HG03378 (cell line): Measurements from ENCODE around the gene TMEM178B.
"Not testable (repeated sequence)": the region's sequence is repeated elsewhere in the genome, so short reads cannot be mapped to it uniquely, and the experiment has no call there.

Source experiments
- ATAC-seq: cut with Tn5 transposase; IDR thresholded peaks from one replicate; pipeline ENCODE4 v1.9.1; 2021; ENCODE audit warnings: mild to moderate bottlenecking, moderate library complexity; ENCODE audit not compliant: unreplicated experiment

The TMEM178B gene

DNA sequence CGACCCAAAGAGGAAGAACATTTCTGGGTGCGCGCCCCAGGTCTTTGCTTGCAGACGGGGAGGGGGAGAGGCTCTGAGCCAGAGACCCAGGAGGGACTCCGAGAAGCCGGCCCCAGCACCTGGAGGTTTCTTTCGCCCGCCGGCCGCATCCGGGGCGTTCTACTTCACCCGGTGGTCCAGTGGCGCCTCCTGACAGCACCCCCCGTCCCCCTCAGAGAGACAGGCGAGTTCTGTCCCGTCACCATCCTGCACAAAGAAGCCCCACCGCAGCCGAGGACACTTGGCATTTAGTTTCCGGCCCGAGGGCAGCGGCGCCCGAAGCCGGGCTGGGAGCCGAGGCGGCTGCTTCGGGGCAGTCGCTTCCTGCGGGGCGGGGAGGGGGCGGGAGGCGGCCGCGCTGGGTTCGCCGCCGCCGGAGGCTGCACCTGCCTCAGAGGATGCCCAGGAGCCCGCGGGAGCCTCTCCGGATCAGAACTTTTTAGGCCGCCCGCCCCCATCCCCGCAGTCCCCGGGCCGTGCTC, at the start of gene TMEM178B:
Gene TMEM178B (plus strand): TSS at position 424 of the 521 bp plus-strand sequence.
- ATAC-seq, result no peak

DNA sequence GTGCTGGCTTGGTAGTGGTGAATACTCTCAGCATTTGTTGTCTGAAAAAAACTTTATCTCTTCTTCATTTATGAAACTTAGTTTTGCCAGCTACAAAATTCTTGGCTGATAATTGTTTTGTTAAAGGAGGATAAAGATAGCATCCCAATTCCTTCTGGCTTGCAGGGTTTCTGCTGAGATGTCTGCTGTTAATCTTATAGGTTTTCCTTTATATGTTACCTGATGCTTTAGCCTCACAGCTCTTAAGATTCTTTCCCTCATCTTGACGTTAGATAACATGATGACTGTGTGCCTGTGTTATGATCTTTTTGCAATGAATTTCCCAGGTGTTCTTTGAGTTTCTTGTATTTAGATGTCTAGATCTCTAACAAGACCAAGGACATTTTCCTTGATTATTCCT, 49.2 kb upstream of the TMEM178B start:
- ATAC-seq, result no peak

DNA sequence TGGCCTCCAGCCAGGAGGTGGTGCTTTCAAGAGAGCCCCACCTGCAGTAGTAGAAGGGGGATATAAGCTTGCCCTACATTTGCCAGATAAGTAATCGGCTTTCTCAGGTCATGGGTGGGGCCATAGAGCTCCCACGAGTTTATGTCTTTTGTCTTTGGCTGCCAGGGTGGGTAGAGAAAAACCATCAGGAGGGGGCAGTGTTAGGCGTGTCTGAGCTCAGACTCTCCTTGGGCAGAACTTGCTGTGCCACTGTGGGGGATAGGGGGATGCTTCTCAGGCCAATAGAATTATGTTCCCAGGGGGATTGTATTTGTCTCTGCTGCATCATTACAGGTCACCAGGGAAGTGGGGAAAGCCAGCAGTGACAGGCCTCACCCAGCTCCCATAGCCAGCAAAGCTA, 46.8 kb upstream of the TMEM178B start:
- no peak for ATAC-seq

DNA sequence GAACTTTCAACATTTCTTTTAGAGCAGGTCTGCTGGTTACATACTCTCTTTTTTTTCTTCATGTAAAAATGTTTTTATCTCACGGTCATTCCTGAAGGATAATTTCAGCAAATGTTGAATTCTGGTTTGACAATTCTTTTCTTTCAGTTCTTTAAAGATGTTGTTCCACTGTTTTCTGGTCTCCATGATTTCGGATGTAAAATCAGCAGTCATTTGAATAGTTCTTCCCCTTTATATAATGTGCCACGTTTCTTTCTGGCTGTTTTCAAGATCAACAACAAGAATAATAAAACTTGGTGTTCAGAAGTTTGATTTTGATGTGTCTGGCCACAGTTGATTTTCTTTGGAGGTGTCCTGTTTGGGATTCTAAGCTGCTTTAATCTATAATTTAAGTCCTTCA, 45.1 kb upstream of the TMEM178B start:
- no peak for ATAC-seq

DNA sequence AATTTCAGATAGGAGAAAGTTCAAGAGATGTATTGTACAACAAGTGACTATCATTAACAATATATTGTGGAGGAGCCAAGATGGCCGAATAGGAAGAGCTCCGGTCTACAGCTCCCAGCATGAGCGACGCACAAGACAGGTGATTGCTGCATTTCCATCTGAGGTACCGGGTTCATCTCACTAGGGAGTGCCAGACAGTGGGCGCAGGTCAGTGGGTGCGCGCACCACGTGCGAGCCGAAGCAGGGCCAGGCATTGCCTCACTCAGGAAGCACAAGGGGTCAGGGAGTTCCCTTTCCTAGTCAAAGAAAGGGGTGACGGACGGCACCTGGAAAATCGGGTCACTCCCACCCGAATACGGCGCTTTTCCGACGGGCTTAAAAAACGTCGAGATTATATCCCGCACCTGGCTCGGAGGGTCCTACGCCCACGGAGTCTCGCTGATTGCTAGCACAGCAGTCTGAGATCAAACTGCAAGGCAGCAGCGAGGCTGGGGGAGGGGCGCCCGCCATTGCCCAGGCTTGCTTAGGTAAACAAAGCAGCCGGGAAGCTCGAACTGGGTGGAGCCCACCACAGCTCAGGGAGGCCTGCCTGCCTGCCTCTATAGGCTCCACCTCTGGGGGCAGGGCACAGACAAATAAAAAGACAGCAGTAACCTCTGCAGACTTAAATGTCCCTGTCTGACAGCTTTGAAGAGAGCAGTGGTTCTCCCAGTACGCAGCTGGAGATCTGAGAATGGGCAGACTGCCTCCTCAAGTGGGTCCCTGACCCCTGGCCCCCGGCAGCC, 41.1 kb upstream of the TMEM178B start:
- not testable (repeated sequence) for ATAC-seq

DNA sequence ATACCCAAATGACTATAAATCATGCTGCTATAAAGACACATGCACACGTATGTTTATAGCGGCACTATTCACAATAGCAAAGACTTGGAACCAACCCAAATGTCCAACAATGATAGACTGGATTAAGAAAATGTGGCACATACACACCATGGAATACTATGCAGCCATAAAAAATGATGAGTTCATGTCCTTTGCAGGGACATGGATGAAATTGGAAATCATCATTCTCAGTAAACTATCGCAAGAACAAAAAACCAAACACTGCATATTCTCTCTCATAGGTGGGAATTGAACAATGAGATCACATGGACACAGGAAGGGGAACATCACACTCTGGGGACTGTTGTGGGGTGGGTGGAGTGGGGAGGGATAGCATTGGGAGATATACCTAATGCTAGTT, 35.8 kb upstream of the TMEM178B start:
- ATAC-seq, result not testable (repeated sequence)

DNA sequence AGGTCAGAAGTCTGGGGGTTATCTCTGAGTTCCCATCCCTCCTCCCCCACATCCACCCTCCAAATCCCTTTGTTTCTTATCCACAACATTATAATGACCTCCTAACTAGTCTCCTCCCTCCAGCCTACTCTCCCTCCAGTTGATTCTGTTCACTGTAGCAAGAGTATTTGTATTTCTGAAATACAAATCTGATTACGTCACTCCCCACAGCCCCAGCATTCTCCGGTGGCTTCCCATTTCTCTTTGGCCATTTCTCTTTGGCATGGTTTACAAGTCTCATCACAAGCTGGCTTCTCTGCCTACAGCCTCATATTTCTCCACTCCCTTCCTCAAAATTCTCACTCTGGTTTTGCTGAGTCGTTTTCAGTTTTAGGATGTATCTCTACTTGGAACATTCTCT, 34.5 kb upstream of the TMEM178B start:
- ATAC-seq, result no peak

DNA sequence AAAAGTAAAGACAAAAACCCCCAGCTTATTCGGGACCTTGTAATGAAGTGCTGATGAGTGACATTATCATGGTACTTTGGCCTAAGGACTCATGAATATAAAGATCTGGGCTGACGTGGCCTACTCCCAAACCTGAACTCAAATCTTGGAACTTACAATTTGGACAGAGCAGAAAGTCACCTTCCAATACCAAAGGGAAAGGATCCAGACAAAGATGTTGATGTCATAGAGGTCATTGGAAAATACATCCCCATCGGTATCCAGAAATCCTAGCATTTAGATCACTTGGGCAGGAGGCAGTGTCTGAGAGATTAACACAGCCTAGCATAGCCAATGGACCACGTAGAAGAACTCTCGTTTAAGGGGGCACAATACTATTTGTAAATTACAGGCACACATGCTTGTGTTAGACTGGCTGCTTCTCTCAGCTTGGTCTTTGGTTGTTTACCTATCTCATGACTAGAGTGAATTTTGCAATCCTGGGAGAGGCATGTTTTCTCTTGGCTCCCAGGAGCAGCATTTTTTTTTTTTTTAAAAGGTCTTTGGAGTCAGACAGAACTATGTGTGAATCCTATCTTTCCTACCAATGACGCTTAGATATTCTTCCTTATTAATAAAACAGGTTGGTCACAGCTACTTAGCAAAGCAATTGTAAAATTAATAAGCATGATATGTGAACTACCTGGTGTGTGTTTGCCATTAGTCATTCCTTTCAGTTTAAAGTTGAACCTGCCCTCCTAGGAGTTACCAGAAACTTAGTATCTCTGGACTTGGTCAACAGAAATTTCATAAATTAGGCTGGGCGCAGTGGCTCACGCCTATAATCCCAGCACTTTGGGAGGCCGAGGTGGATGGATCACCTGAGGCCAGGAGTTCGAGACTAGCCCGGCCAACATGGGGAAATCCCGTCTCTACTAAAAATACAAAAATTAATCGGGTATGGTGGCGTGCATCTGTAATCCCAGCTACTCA, 31.4 kb upstream of the TMEM178B start:
- ATAC-seq, result no peak

DNA sequence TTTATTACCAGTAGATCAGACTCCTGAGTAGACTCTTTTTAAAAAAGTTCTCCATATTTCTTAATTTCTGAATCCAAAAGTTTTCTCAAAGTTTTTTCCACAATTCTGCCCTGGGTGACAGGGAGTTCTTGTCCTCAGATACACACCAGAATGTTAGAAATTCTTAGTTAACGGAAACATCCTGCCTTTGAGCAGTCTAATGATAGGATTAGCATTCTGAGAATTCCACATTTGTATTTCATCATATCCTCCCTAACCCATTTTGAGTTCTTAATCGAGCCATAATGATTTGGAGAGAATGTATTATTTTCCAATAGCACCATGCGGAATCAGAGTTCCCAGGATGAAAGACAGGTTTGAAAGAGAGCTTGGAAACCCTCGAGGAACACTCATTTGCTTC, 30.2 kb upstream of the TMEM178B start:
- no peak for ATAC-seq

DNA sequence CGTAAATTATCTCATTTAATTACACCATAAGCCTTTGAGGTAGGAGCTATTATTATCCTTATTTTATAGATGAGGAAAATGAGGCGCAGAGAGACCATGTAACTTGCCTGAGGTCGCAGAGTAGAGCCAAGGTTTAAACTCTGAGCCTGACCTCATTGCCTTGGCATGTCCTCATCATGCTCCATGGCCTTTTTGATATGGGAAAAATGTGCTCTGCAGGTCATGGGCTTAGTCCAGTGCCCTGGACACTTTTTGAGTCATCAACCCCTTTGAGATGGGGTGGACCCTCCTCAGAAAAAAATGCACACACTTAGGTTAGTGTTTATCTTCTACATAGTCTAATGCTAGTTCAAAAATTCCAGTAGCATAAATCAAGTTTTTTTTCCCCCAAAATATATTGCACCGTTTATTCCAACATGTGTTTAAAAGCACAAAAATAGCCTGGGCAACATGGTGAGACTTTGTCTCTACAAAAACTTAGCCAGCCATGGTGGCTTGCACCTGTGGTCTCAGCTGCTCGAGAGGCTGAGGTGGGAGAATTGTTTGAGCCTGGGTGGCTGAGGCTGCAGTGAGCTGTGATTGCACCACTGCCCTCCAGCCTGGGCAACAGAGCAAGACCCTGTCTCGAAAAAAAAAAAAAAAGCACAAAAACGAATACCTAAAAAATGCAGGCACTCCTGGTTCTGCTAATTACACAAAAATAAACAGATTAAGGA, 28.6 kb upstream of the TMEM178B start:
- ATAC-seq, result no peak

DNA sequence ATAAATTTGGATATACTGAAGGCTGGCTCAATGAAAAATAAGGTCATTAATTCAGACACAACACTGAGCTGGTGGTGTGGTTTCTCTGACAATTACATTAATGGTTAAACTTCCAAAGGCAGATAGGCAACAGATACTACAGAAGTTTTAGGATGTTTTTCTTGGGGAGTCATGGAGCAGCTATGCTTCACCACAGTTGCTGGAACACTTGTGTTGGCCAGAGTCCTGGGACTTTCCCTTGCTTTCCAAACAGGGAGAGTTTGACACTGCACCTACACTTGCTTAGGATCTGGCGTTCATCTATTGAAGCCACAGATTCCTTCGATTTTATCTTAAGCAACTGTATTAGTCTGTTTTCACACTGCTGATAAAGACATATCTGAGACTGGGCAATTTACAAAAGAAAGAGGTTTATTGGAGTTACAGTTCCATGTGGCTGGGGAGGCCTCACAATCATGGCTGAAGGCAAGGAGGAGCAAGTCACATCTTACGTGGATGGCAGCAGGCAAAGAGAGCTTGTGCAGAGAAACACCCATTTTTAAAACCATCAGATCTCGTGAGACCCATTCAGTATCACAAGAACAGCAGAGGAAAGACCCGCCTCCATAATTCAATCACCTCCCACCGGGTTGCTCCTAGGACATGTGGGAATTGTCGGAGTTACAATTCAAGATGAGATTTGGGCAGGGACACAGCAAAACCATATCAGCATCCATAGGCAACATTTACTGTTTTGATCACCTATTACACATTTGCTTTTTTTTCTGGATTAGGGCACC, 27.8 kb upstream of the TMEM178B start:
- ATAC-seq, result no peak

DNA sequence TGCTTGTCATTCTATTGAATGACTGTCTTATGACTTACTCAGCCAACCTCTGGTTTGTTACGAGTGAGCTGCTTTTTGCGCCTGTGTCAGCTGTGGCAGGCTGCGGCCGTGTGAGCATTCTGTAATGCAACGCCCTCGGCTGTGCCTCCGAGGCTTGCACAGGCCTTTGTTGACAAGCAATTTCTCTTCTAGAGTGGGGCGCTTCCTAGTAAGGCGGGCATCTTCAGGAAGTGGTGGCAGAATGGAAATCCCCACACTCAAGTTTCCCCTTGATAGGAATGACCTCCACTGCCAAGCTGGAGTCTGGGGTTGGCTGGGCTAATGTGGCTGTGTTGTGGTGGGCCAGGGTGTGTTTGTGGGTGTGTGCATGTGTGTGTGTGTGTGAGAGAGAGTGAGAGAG, 20.2 kb upstream of the TMEM178B start:
- ATAC-seq, result peak; percentile 54

DNA sequence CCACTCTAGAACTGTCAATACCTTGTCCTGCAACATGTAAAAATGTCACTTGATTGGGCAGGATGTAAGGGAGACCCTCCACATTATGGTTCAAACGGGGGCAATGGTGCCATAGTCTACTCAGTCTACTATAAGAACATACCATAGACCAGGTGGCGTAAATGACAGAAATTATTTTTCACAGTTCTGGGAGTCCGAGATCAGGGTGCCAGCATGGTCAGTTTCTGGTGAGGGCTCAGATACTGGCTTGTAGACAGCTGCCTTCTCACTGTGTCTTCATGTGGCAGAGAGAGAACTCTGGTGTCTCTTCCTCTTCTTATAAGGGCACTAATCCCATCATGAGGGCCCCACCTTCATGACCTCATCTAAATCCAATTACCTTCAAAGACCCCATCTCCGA, 18.7 kb upstream of the TMEM178B start:
- no peak for ATAC-seq

DNA sequence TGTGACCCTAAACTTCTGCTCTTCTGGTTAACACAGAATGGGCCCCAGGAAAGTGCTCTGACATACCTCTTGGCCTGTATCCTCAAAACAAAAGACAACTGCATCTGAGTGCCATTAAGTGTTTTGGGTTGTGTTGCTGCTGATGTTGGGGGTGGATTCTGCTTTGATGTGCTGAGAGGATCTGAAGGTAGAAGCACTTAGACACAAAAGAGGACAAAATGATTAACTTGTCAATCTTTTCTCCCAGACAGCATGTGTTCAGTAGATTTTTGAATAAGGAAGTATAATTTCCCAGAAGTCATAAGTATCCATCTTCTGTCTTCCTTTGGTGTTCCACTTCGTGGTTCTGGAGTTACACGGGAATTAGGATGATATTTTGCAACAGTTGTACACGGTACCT, 16.1 kb upstream of the TMEM178B start:
- ATAC-seq, result no peak

DNA sequence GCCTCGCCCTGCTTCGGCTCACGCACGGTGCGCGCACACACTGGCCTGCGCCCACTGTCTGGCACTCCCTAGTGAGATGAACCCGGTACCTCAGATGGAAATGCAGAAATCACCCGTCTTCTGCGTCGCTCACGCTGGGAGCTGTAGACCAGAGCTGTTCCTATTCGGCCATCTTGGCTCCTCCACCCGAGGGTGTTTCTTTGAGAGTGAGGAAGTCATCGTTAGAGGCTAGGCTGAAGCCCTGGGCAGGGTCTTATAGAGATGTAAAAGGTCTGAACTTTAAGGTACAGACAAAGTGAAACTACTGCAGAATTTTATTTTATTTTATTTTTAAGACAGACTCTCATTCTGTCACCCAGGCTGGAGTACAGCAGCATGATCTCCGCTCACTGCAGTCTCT, 6.0 kb upstream of the TMEM178B start:
- ATAC-seq, result not testable (repeated sequence)

DNA sequence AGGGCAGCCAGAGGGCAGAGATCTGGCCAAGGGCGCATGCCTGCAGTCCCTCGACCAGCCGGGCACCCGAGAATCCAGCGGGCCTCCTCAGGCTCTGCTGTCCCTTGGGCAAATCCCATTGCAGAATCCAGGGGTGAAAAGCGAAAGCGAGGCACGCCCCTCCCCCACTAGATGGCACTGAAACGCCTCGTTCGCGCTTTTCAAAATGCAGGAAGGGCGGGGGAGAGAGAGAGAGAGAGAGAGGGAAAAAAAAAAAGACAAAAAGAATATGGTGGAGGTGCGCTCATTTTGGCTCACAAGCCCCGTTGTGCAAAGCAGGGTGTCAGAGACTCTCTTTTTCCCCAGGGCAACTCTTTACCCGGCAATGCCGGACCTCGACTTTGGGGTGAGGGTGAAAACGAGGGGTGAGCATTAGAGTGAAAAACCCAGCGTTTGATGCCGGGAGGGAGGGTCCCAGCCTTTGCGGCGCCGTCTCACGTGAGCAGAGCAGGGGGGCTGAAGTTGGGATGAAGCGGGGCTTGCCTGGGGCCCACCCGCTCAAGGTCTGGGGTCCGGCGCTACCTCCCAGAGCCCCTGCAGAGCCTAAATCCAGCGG, 2.5 kb upstream of the TMEM178B start:
- ATAC-seq, result no peak

DNA sequence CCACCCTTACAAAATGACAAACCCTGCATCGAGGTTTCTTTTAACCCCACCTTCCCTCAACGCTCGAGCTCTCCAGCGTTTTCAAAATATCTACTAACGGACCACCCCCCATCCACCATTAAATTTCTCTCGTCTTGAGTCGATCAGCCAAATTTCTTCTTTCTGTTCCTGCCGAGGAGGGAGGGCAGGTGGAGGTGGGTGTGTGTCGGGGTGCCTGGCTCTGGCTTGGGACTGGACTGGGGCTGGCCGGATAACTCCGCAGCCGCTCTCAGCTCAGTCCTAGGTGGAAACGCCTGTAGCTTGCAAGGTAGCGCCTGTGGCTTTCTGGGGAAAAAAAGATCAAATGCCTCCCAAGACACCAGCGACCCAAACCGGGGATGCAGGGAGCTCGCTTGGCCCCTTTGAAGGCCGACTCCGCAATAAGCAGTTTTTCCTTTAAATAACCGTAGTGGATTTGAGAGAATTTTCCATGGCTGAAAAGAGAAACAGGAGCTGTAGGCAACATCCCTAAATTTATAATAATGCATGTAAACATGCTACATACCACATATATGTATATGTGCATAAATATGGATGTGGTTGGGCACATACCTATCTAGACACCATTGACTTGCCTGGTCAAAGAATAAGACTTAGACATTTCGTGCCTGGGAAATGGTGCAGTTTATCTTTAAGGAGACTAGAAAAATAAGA, 1.9 kb upstream of the TMEM178B start:
- no peak for ATAC-seq

DNA sequence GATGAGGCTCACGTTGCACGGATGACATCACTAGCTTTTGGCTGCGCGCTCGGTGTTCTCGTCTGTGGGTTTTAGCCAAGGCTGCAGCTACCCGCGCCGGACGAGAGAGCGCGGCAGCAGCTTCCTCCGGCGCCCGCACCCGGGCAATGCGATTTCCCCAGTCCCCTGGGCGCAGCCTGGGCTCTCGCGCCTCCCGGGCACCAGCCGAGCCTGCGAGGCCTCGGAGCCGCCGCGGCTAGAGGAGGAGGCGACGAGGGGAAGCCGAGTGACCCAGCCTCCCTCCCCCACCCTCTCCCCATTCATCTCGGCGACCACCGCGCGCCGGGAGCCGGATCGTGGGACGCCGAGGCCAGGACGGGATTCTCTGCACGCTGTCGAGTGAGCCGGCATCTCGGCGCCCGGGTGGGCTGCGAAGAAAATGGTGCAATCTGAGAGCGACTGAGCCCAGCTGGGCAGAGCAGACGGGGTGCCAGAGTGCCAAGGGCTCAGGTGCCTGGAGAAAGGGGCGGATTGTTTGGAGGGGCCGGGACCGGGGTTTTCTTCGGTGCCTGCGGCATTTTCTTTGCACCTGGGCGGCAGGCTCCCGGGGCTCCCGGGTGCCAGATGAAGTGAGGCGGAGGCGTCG, 1.2 kb upstream of the TMEM178B start:
- no peak for ATAC-seq

DNA sequence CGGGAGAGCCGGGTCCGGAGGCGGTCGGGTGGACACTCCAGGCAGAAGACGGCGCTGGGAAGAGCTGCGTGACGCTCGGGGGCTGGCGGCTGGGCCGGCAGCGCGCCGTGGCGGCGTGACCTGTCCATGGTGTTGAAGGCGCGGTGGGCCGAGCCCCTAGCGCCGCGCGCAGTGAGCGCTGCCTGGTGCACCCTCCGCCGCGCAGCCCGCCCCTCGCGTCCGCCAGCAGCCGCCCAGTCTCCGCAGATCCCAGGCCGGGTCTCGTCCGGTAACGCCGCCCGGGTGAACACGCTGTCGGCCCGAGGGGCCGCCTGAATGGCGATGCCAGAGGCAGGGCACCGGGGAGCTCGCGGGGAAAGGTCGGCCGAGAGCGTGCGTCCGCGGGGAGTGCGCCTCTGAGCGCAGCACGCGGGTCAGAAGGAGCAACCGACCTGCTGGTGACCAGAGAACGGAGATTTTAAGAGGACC, 657 bp upstream of the TMEM178B start:
- ATAC-seq, result no peak
